H1 (cell line): ENCODE data around the gene FOXD4L6. TPM values are rescaled to one million over a fixed set of nuclear protein-coding genes. Genes with fewer than 3 reads are reported as not detected.
"Not testable (repeated sequence)": the region's sequence is repeated elsewhere in the genome, so short reads cannot be mapped to it uniquely, and the experiment has no call there.

ENCODE experiments used
- CTCF ChIA-PET: fragments of 300-600 bp; sonication (Branson Sonifier 250); formaldehyde crosslinking; loops from one replicate; lab custom pipeline; 2021; ENCODE audit not compliant: partially characterized antibody; lab: Charles Lee
- POLR2A ChIA-PET: fragments of 300-600 bp; sonication (Branson Sonifier 250); formaldehyde crosslinking; loops from one replicate; lab custom pipeline; 2021; ENCODE audit warnings: inconsistent platforms; ENCODE audit not compliant: partially characterized antibody; lab: Charles Lee
- DNase-seq, 2 experiments: peaks; one replicate each; pipeline versions ENCODE4 v3.0.0 to v3.0.0-alpha.2; 2010 to 2022; ENCODE audit warnings: low spot score in 2 of 2, low read depth in 1 of 2, mixed read lengths in 1 of 2
- FAIRE-seq: peaks from 2 replicates; lab custom pipeline; 2011; peaks lifted over from hg19 to GRCh38; lab: Jason Lieb, UNC
- H2AFZ ChIP-seq: 2 replicates; pipeline ENCODE4 v1.8.1; 2012; ENCODE audit warnings: low read length, inconsistent platforms
- H2AK5ac ChIP-seq: 2 replicates; pipeline ENCODE4 v1.6.1; 2013; ENCODE audit warnings: low read depth, low read length
- H2BK120ac ChIP-seq: replicated peaks from 2 replicates; pipeline ENCODE3; 2013; ENCODE audit warnings: low read depth, low read length, inconsistent platforms
- H2BK12ac ChIP-seq: 2 replicates; pipeline ENCODE4 v1.6.1; 2013; ENCODE audit warnings: low read depth, low read length
- H2BK15ac ChIP-seq: 2 replicates; pipeline ENCODE4 v1.6.1; 2013; ENCODE audit warnings: low read length
- H2BK20ac ChIP-seq: 2 replicates; pipeline ENCODE4 v1.6.1; 2013; ENCODE audit warnings: low read length
- H2BK5ac ChIP-seq: 2 replicates; pipeline ENCODE4 v1.6.1; 2013; ENCODE audit warnings: low read depth, low read length
- H3K14ac ChIP-seq: 2 replicates; pipeline ENCODE4 v1.6.1; 2013; ENCODE audit warnings: inconsistent platforms; ENCODE audit not compliant: insufficient read length
- H3K18ac ChIP-seq: 2 replicates; pipeline ENCODE4 v1.6.1; 2013; ENCODE audit warnings: low read length; ENCODE audit errors: extremely low read depth
- H3K23ac ChIP-seq: 2 replicates; pipeline ENCODE4 v1.6.1; 2013; ENCODE audit warnings: inconsistent platforms; ENCODE audit not compliant: insufficient read length
- H3K23me2 ChIP-seq: 2 replicates; pipeline ENCODE4 v1.6.1; 2013; ENCODE audit warnings: low read depth, low read length
- H3K27ac ChIP-seq: 2 replicates; pipeline ENCODE4 v1.6.1; 2011; ENCODE audit warnings: low read depth, low read length, inconsistent platforms
- H3K27me3 ChIP-seq, 4 experiments: replicated peaks in 1 of 4; 1 replicate in 1 of 4; 2 replicates in 3 of 4; pipeline versions ENCODE4 v1.6.1 to v1.8.1; 2011 to 2013; ENCODE audit warnings: low read length in 3 of 4, mild to moderate bottlenecking in 3 of 4, inconsistent platforms in 2 of 4, mixed read lengths in 2 of 4, moderate library complexity in 1 of 4; ENCODE audit not compliant: control insufficient read depth in 3 of 4, insufficient read depth in 3 of 4; ENCODE audit errors: extremely low read depth in 1 of 4
- H3K36me3 ChIP-seq, 4 experiments: 2 replicates each; pipeline versions ENCODE4 v1.6.1 to v1.8.1; 2011 to 2013; ENCODE audit warnings: mild to moderate bottlenecking in 4 of 4, low read length in 3 of 4, moderate library complexity in 2 of 4, control low read depth in 1 of 4, inconsistent platforms in 1 of 4; ENCODE audit not compliant: insufficient read depth in 4 of 4, control insufficient read depth in 2 of 4
- H3K4ac ChIP-seq: replicated peaks from 2 replicates; pipeline ENCODE3; 2013; ENCODE audit warnings: low read length, low read depth, mixed read lengths, inconsistent platforms; ENCODE audit not compliant: insufficient read length
- H3K4me1 ChIP-seq, 4 experiments: replicated peaks in 1 of 4; 1 replicate in 1 of 4; 2 replicates in 3 of 4; pipeline versions ENCODE4 v1.6.1 to v1.8.1; 2011 to 2013; ENCODE audit warnings: low read length in 3 of 4, inconsistent platforms in 2 of 4, mixed read lengths in 1 of 4; ENCODE audit not compliant: insufficient read depth in 4 of 4, control insufficient read depth in 3 of 4
- H3K4me2 ChIP-seq, 2 experiments: 2 replicates each; pipeline versions ENCODE4 v1.6.1 to v1.8.1; 2011 to 2013; ENCODE audit warnings: low read depth in 2 of 2, low read length in 2 of 2, control low read depth in 1 of 2, inconsistent platforms in 1 of 2, mild to moderate bottlenecking in 1 of 2; ENCODE audit not compliant: insufficient read depth in 1 of 2
- H3K4me3 ChIP-seq, 4 experiments: fragments of 200-600, 300-600 bp in 1 of 4; sonication (generic), shearing (Covaris generic), sonication (Bioruptor Twin) in 1 of 4; 2 replicates each; pipeline versions ENCODE4 v1.5.1 to v1.8.1; 2011 to 2016; ENCODE audit warnings: low read length in 4 of 4, low read depth in 3 of 4, control low read depth in 2 of 4, inconsistent platforms in 2 of 4, mild to moderate bottlenecking in 2 of 4, mixed read lengths in 1 of 4, moderate library complexity in 1 of 4; ENCODE audit not compliant: insufficient read depth in 2 of 4; ENCODE audit errors: extremely low read depth in 1 of 4
- H3K56ac ChIP-seq: replicated peaks from 2 replicates; pipeline ENCODE3; 2013; ENCODE audit warnings: low read depth, mild to moderate bottlenecking, mixed read lengths, low read length, inconsistent platforms; ENCODE audit not compliant: insufficient read length
- H3K79me1 ChIP-seq: 2 replicates; pipeline ENCODE4 v1.6.1; 2013; ENCODE audit warnings: low read depth, low read length, control low read depth
- H3K79me2 ChIP-seq, 2 experiments: 2 replicates each; pipeline versions ENCODE4 v1.6.1 to v1.8.1; 2012 to 2013; ENCODE audit warnings: low read length in 2 of 2, mild to moderate bottlenecking in 2 of 2, inconsistent platforms in 1 of 2; ENCODE audit not compliant: insufficient read depth in 2 of 2, control insufficient read depth in 1 of 2
- H3K9ac ChIP-seq, 4 experiments: replicated peaks in 1 of 4; 1 replicate in 1 of 4; 2 replicates in 3 of 4; pipeline versions ENCODE4 v1.6.1 to v1.8.1; 2011 to 2013; ENCODE audit warnings: low read depth in 3 of 4, low read length in 3 of 4, control low read depth in 2 of 4, mild to moderate bottlenecking in 2 of 4, moderate library complexity in 2 of 4, inconsistent platforms in 1 of 4; ENCODE audit errors: extremely low read depth in 1 of 4
- H3K9me3 ChIP-seq, 2 experiments: 2 replicates each; pipeline versions ENCODE4 v1.6.1 to v1.8.1; 2012 to 2013; ENCODE audit warnings: mild to moderate bottlenecking in 2 of 2, moderate library complexity in 2 of 2, control low read depth in 1 of 2, inconsistent platforms in 1 of 2, low read depth in 1 of 2, low read length in 1 of 2, mixed read lengths in 1 of 2; ENCODE audit not compliant: insufficient read depth in 2 of 2
- H4K20me1 ChIP-seq, 2 experiments: replicated peaks in 1 of 2; 2 replicates each; pipeline versions ENCODE3 to v1.8.1; 2011 to 2013; ENCODE audit warnings: inconsistent platforms in 2 of 2, low read length in 2 of 2, mild to moderate bottlenecking in 1 of 2; ENCODE audit not compliant: insufficient read depth in 2 of 2, control insufficient read depth in 1 of 2
- H4K5ac ChIP-seq: 2 replicates; pipeline ENCODE4 v1.6.1; 2013; ENCODE audit warnings: low read length, low read depth, mixed read lengths, inconsistent platforms; ENCODE audit not compliant: insufficient read length
- H4K8ac ChIP-seq: 2 replicates; pipeline ENCODE4 v1.8.0; 2013; ENCODE audit warnings: mild to moderate bottlenecking, moderate library complexity, low read length, inconsistent platforms; ENCODE audit not compliant: insufficient read depth; ENCODE audit errors: extremely low read depth
- H4K91ac ChIP-seq: replicated peaks from 2 replicates; pipeline ENCODE3; 2013; ENCODE audit warnings: low read length, mixed read lengths, inconsistent platforms; ENCODE audit not compliant: insufficient read length
- WGBS, 2 experiments: shearing (Covaris generic) in 1 of 2; methylation state at CpG; one replicate each; pipeline versions ENCODE4 v1.1.6 to v1.1.7; 2013 to 2015; ENCODE audit warnings: low lambda C conversion rate in 2 of 2, mixed read lengths in 2 of 2, inconsistent platforms in 1 of 2, low coverage in 1 of 2, missing lambda C conversion rate in 1 of 2; ENCODE audit not compliant: insufficient replicate concordance in 2 of 2, insufficient coverage in 1 of 2, insufficient read length in 1 of 2; ENCODE audit errors: extremely low coverage in 1 of 2, missing lambda C conversion rate in 1 of 2; 5-methylcytosine and 5-hydroxymethylcytosine counted together
- polyA plus RNA-seq, 7 experiments: library from polyadenylated mRNA; depleted of rRNA in 3 of 7; stranded (reverse) in 5 of 7; unstranded in 2 of 7; fragments of >200 nt in 5 of 7; fragments of 200-250 nt in 2 of 7; gene quantifications; 1 replicate in 5 of 7; 2 replicates in 1 of 7; 4 replicates in 1 of 7; pipeline versions ENCODE4 v1.2.1 to v1.2.3, GENCODE V29; 2011 to 2013; ENCODE audit warnings: missing spikeins in 2 of 7, mixed read lengths in 2 of 7
- total RNA-seq: library from RNA; stranded (reverse); fragmentation: NEBNext Ultra II Directional; extraction: Animal tissue kit (Norgen Biotek cat#: 25700); gene quantifications from 2 replicates; pipeline ENCODE4 v1.2.1, GENCODE V29; 2021

FOXD4L6 gene
- total and polyA plus RNA-seq, 2 of the 8 experiments (the other 6 are each of a cell fraction or from before 2014, with no cell fraction given) = 0.13 TPM; not detected in 1

GRCh38 chr9:41090922-41091321, 37.6 kb downstream of the FOXD4L6 start:
- H4K8ac ChIP-seq, H3K9me3 ChIP-seq, H2BK15ac ChIP-seq, H3K4me2 ChIP-seq, H3K23me2 ChIP-seq, H3K4me3 ChIP-seq, H3K36me3 ChIP-seq, H2BK12ac ChIP-seq, CTCF ChIA-PET, H3K4me1 ChIP-seq, H2BK5ac ChIP-seq, H3K9ac ChIP-seq, H3K27me3 ChIP-seq, H3K14ac ChIP-seq, POLR2A ChIA-PET, H3K27ac ChIP-seq, H3K79me1 ChIP-seq, H2BK20ac ChIP-seq, H3K18ac ChIP-seq, H4K5ac ChIP-seq, DNase-seq, H2BK120ac ChIP-seq, FAIRE-seq, H4K20me1 ChIP-seq, H3K4ac ChIP-seq, H3K56ac ChIP-seq, H3K79me2 ChIP-seq, H2AK5ac ChIP-seq, H2AFZ ChIP-seq, H3K23ac ChIP-seq, H4K91ac ChIP-seq: not testable (repeated sequence)

GRCh38 chr9:41090386-41090785, 38.1 kb downstream of the FOXD4L6 start:
- H3K23ac ChIP-seq, H3K4ac ChIP-seq, H4K20me1 ChIP-seq, H3K27me3 ChIP-seq, H2BK20ac ChIP-seq, H4K8ac ChIP-seq, H3K14ac ChIP-seq, H3K56ac ChIP-seq, H2BK15ac ChIP-seq, H2AK5ac ChIP-seq, H4K91ac ChIP-seq, H3K9me3 ChIP-seq, H3K4me1 ChIP-seq, H2BK120ac ChIP-seq, POLR2A ChIA-PET, H3K23me2 ChIP-seq, H3K27ac ChIP-seq, H2BK5ac ChIP-seq, H3K4me2 ChIP-seq, H3K9ac ChIP-seq, FAIRE-seq, H2BK12ac ChIP-seq, H3K79me2 ChIP-seq, CTCF ChIA-PET, H4K5ac ChIP-seq, H3K36me3 ChIP-seq, DNase-seq, H3K79me1 ChIP-seq, H3K18ac ChIP-seq, H2AFZ ChIP-seq, H3K4me3 ChIP-seq: not testable (repeated sequence)
- WGBS, 2 experiments = 48% methylated on average over 1 of the region's 1 CpG; no CpG with 5 or more reads in 1 of the 2 experiments
